SU-DHL-6 (cell line): ENCODE data around the gene FAM83C.

ENCODE experiments used
- H2AFZ ChIP-seq: fragments of 200-600 bp; sonication (generic); 2 replicates; pipeline ENCODE4 v1.6.1; 2014; ENCODE audit warnings: low read depth, mild to moderate bottlenecking, moderate library complexity, mixed read lengths, antibody characterized with exemption, low read length; ENCODE audit not compliant: severe bottlenecking
- H3F3A ChIP-seq: fragments of 200-600 bp; shearing (Covaris generic); 2 replicates; pipeline ENCODE4 v1.6.0; 2016; ENCODE audit warnings: antibody characterized with exemption, mild to moderate bottlenecking; ENCODE audit not compliant: insufficient read depth
- H3K27ac ChIP-seq: fragments of 200-600 bp; sonication (generic); 2 replicates; pipeline ENCODE4 v1.5.1; 2016; ENCODE audit warnings: low read depth, mild to moderate bottlenecking, low read length, moderate library complexity, mixed read lengths
- H3K27me3 ChIP-seq: fragments of 200-600 bp; sonication (generic), shearing (Covaris generic); 2 replicates; pipeline ENCODE4 v1.6.0; 2014; ENCODE audit warnings: mild to moderate bottlenecking, low read length
- H3K36me3 ChIP-seq: fragments of 200-600 bp; sonication (generic); 2 replicates; pipeline ENCODE4 v1.6.1; 2014; ENCODE audit warnings: mild to moderate bottlenecking, low read length, mixed read lengths
- H3K4me2 ChIP-seq: fragments of 300-600, 200-600 bp; shearing (Covaris generic), sonication (generic); 2 replicates; pipeline ENCODE4 v1.6.0; 2014; ENCODE audit warnings: low read length, low read depth, mild to moderate bottlenecking; ENCODE audit not compliant: poor library complexity, severe bottlenecking
- H3K4me3 ChIP-seq: fragments of 200-600 bp; sonication (generic); 2 replicates; pipeline ENCODE4 v1.5.1; 2014; ENCODE audit warnings: antibody characterized with exemption, low read length, mild to moderate bottlenecking, mixed read lengths; ENCODE audit not compliant: insufficient read depth, poor library complexity, severe bottlenecking
- H3K79me2 ChIP-seq: fragments of 200-600 bp; sonication (generic); 2 replicates; pipeline ENCODE4 v1.6.1; 2014; ENCODE audit warnings: mild to moderate bottlenecking, low read length, moderate library complexity; ENCODE audit not compliant: insufficient read depth
- H3K9ac ChIP-seq: fragments of 200-600 bp; sonication (generic); 2 replicates; pipeline ENCODE4 v1.7.0; 2014; ENCODE audit warnings: mild to moderate bottlenecking, low read length
- H3K9me2 ChIP-seq: fragments of 200-600 bp; sonication (generic); replicated peaks from 2 replicates; pipeline ENCODE4 v1.6.1; 2014; ENCODE audit warnings: low read length; ENCODE audit not compliant: insufficient read depth
- H3K9me3 ChIP-seq: fragments of 200-600 bp; sonication (generic); 2 replicates; pipeline ENCODE4 v1.6.1; 2014; ENCODE audit warnings: low read length, mixed read lengths; ENCODE audit not compliant: insufficient read depth
- H4K20me1 ChIP-seq: fragments of 200-600 bp; sonication (generic); 2 replicates; pipeline ENCODE4 v1.6.1; 2014; ENCODE audit warnings: low read depth, mild to moderate bottlenecking, antibody characterized with exemption, low read length, moderate library complexity, mixed read lengths
- CTCF ChIP-seq: fragments of 200-600 bp; sonication (generic); IDR thresholded peaks from one replicate; pipeline ENCODE4 v1.5.1; 2017; ENCODE audit warnings: antibody characterized with exemption, mild to moderate bottlenecking, low read length, moderate library complexity; ENCODE audit not compliant: insufficient read depth, poor library complexity, severe bottlenecking
- EZH2phosphoT487 ChIP-seq: fragments of 200-600 bp; sonication (generic), shearing (Covaris generic); conservative IDR thresholded peaks from 2 replicates; pipeline ENCODE4 v1.6.1; 2018; ENCODE audit warnings: mild to moderate bottlenecking, antibody characterized with exemption, low read length, moderate library complexity, mixed read lengths

FAM83C gene

GRCh38 chr20:35280523-35280922, 11.7 kb downstream of the FAM83C start:
- 0 out of 2 replicates have a peak, but pooled peaks cover 6% of the 10 kb centered on the region for H3K36me3 ChIP-seq
- no peaks in the 10 kb centered on the region for H3K9me3 ChIP-seq
- no peaks in the 10 kb centered on the region for H3K9me2 ChIP-seq
- no peak overlapping the region for H3K4me3 ChIP-seq
- H3K79me2 ChIP-seq, result peaks cover 34% of the 10 kb centered on the region
- no peak for TF ChIP-seq EZH2phosphoT487
- no peak for TF ChIP-seq CTCF
- no peak overlapping the region for H2AFZ ChIP-seq
- no peaks in the 10 kb centered on the region for H3K27me3 ChIP-seq
- no peak overlapping the region for H3K4me2 ChIP-seq
- no peaks in the 10 kb centered on the region for H4K20me1 ChIP-seq
- no peak overlapping the region for H3K9ac ChIP-seq
- H3F3A ChIP-seq, result peaks cover 20% of the 10 kb centered on the region
- no peak overlapping the region for H3K27ac ChIP-seq

GRCh38 chr20:35279533-35280174, 12.6 kb downstream of the FAM83C start:
- H4K20me1 ChIP-seq, result no peaks in the 10 kb centered on the region
- H3K9me3 ChIP-seq, result no peaks in the 10 kb centered on the region
- H3K4me3 ChIP-seq, result no peak overlapping the region
- H3K4me2 ChIP-seq, result no peak overlapping the region
- H3K27me3 ChIP-seq, result no peaks in the 10 kb centered on the region
- H2AFZ ChIP-seq, result no peak overlapping the region
- H3K9ac ChIP-seq, result no peak overlapping the region
- H3F3A ChIP-seq, result peaks cover 20% of the 10 kb centered on the region
- 0 out of 2 replicates have a peak, but pooled peaks cover 6% of the 10 kb centered on the region for H3K36me3 ChIP-seq
- no peaks in the 10 kb centered on the region for H3K9me2 ChIP-seq
- TF ChIP-seq EZH2phosphoT487 (no peak), CTCF (no peak)
- peaks cover 34% of the 10 kb centered on the region for H3K79me2 ChIP-seq
- H3K27ac ChIP-seq, result no peak overlapping the region

GRCh38 chr20:35279040-35279439, 13.2 kb downstream of the FAM83C start:
- Histone ChIP-seq H3F3A (peaks cover 20% of the 10 kb centered on the region), H3K27ac (no peak overlapping the region), H3K9me2 (no peaks in the 10 kb centered on the region), H3K9me3 (no peaks in the 10 kb centered on the region), H3K4me2 (no peak overlapping the region), H3K79me2 (peaks cover 29% of the 10 kb centered on the region), H3K27me3 (no peaks in the 10 kb centered on the region), H2AFZ (no peak overlapping the region), H3K9ac (no peak overlapping the region), H3K36me3 (0 out of 2 replicates have a peak, but pooled peaks cover 6% of the 10 kb centered on the region), H3K4me3 (no peak overlapping the region), H4K20me1 (no peaks in the 10 kb centered on the region)
- TF ChIP-seq EZH2phosphoT487, result no peak
- no peak for TF ChIP-seq CTCF
